SU-DHL-6 (cell line): Measurements from ENCODE around the gene OR14A2.
A peak's percentile ranks its signal among the peaks of the same experiment; 100 is the strongest.
"Not testable (repeated sequence)": the region's sequence is repeated elsewhere in the genome, so short reads cannot be mapped to it uniquely, and the experiment has no call there.

ENCODE experiments used
- H2AFZ ChIP-seq: fragments of 200-600 bp; sonication (generic); 2 replicates; pipeline ENCODE4 v1.6.1; 2014; ENCODE audit warnings: low read depth, mild to moderate bottlenecking, moderate library complexity, mixed read lengths, antibody characterized with exemption, low read length; ENCODE audit not compliant: severe bottlenecking
- H3F3A ChIP-seq: fragments of 200-600 bp; shearing (Covaris generic); 2 replicates; pipeline ENCODE4 v1.6.0; 2016; ENCODE audit warnings: antibody characterized with exemption, mild to moderate bottlenecking; ENCODE audit not compliant: insufficient read depth
- H3K27ac ChIP-seq: fragments of 200-600 bp; sonication (generic); 2 replicates; pipeline ENCODE4 v1.5.1; 2016; ENCODE audit warnings: low read depth, mild to moderate bottlenecking, low read length, moderate library complexity, mixed read lengths
- H3K27me3 ChIP-seq: fragments of 200-600 bp; sonication (generic), shearing (Covaris generic); 2 replicates; pipeline ENCODE4 v1.6.0; 2014; ENCODE audit warnings: mild to moderate bottlenecking, low read length
- H3K36me3 ChIP-seq: fragments of 200-600 bp; sonication (generic); 2 replicates; pipeline ENCODE4 v1.6.1; 2014; ENCODE audit warnings: mild to moderate bottlenecking, low read length, mixed read lengths
- H3K4me2 ChIP-seq: fragments of 300-600, 200-600 bp; shearing (Covaris generic), sonication (generic); 2 replicates; pipeline ENCODE4 v1.6.0; 2014; ENCODE audit warnings: low read length, low read depth, mild to moderate bottlenecking; ENCODE audit not compliant: poor library complexity, severe bottlenecking
- H3K4me3 ChIP-seq: fragments of 200-600 bp; sonication (generic); 2 replicates; pipeline ENCODE4 v1.5.1; 2014; ENCODE audit warnings: antibody characterized with exemption, low read length, mild to moderate bottlenecking, mixed read lengths; ENCODE audit not compliant: insufficient read depth, poor library complexity, severe bottlenecking
- H3K79me2 ChIP-seq: fragments of 200-600 bp; sonication (generic); 2 replicates; pipeline ENCODE4 v1.6.1; 2014; ENCODE audit warnings: mild to moderate bottlenecking, low read length, moderate library complexity; ENCODE audit not compliant: insufficient read depth
- H3K9ac ChIP-seq: fragments of 200-600 bp; sonication (generic); 2 replicates; pipeline ENCODE4 v1.7.0; 2014; ENCODE audit warnings: mild to moderate bottlenecking, low read length
- H3K9me2 ChIP-seq: fragments of 200-600 bp; sonication (generic); replicated peaks from 2 replicates; pipeline ENCODE4 v1.6.1; 2014; ENCODE audit warnings: low read length; ENCODE audit not compliant: insufficient read depth
- H3K9me3 ChIP-seq: fragments of 200-600 bp; sonication (generic); 2 replicates; pipeline ENCODE4 v1.6.1; 2014; ENCODE audit warnings: low read length, mixed read lengths; ENCODE audit not compliant: insufficient read depth
- H4K20me1 ChIP-seq: fragments of 200-600 bp; sonication (generic); 2 replicates; pipeline ENCODE4 v1.6.1; 2014; ENCODE audit warnings: low read depth, mild to moderate bottlenecking, antibody characterized with exemption, low read length, moderate library complexity, mixed read lengths
- CTCF ChIP-seq: fragments of 200-600 bp; sonication (generic); IDR thresholded peaks from one replicate; pipeline ENCODE4 v1.5.1; 2017; ENCODE audit warnings: antibody characterized with exemption, mild to moderate bottlenecking, low read length, moderate library complexity; ENCODE audit not compliant: insufficient read depth, poor library complexity, severe bottlenecking
- EZH2phosphoT487 ChIP-seq: fragments of 200-600 bp; sonication (generic), shearing (Covaris generic); conservative IDR thresholded peaks from 2 replicates; pipeline ENCODE4 v1.6.1; 2018; ENCODE audit warnings: mild to moderate bottlenecking, antibody characterized with exemption, low read length, moderate library complexity, mixed read lengths

The OR14A2 gene

GRCh38 chr1:247713753-247714152 is 34.2 kb downstream of the OR14A2 start:
- no peaks in the 10 kb centered on the region for H4K20me1 ChIP-seq
- no peak for TF ChIP-seq CTCF
- TF ChIP-seq EZH2phosphoT487 = no peak
- no peaks in the 10 kb centered on the region for H3F3A ChIP-seq
- H3K79me2 ChIP-seq = no peaks in the 10 kb centered on the region
- no peak overlapping the region for H3K4me3 ChIP-seq
- H3K9ac ChIP-seq = no peak overlapping the region
- H2AFZ ChIP-seq = no peak overlapping the region
- H3K27me3 ChIP-seq = no peaks in the 10 kb centered on the region
- H3K9me3 ChIP-seq = no peaks in the 10 kb centered on the region
- no peak overlapping the region for H3K4me2 ChIP-seq
- no peak overlapping the region for H3K27ac ChIP-seq
- no peaks in the 10 kb centered on the region for H3K36me3 ChIP-seq
- H3K9me2 ChIP-seq = no peaks in the 10 kb centered on the region

GRCh38 chr1:247710681-247711080 is 37.3 kb downstream of the OR14A2 start:
- not testable (repeated sequence) for H3K4me3 ChIP-seq, H3K27me3 ChIP-seq, H3K9me3 ChIP-seq, H3K4me2 ChIP-seq, H3K36me3 ChIP-seq, H2AFZ ChIP-seq, H3K9me2 ChIP-seq, H4K20me1 ChIP-seq, H3K9ac ChIP-seq, H3F3A ChIP-seq, H3K27ac ChIP-seq, H3K79me2 ChIP-seq

GRCh38 chr1:247701338-247701737 is 46.6 kb downstream of the OR14A2 start:
- Histone ChIP-seq H3K27ac (no peak overlapping the region), H3K9ac (no peak overlapping the region), H3K79me2 (no peaks in the 10 kb centered on the region), H3K4me2 (no peak overlapping the region), H3K27me3 (no peaks in the 10 kb centered on the region), H2AFZ (no peak overlapping the region), H3K4me3 (no peak overlapping the region), H3K36me3 (no peaks in the 10 kb centered on the region), H3K9me2 (no peaks in the 10 kb centered on the region), H3F3A (no peaks in the 10 kb centered on the region), H3K9me3 (no peaks in the 10 kb centered on the region), H4K20me1 (0 out of 2 replicates have a peak, but pooled peaks cover 4% of the 10 kb centered on the region)
- no peak for TF ChIP-seq EZH2phosphoT487
- TF ChIP-seq CTCF = no peak

- Histone ChIP-seq H3K4me3 (no peak overlapping the region), H3K79me2 (no peaks in the 10 kb centered on the region), H3K36me3 (no peaks in the 10 kb centered on the region), H2AFZ (no peak overlapping the region), H3K4me2 (no peak overlapping the region), H3K27ac (no peak overlapping the region), H3F3A (no peaks in the 10 kb centered on the region), H3K27me3 (no peaks in the 10 kb centered on the region), H3K9me3 (no peaks in the 10 kb centered on the region), H3K9me2 (no peaks in the 10 kb centered on the region), H3K9ac (no peak overlapping the region), H4K20me1 (no peaks in the 10 kb centered on the region)
- TF ChIP-seq EZH2phosphoT487 (no peak), CTCF (peak; percentile 71)
Observed at GRCh38 chr1:247681288-247681897, 66.5 kb downstream of the OR14A2 start.
